Effector memory CD8-positive, alpha-beta T cell (primary cell): ENCODE results near the gene ZBTB17.

ENCODE experiments used
- ATAC-seq: fragments of 150-1000 bp; cut with Tn5 transposase; replicated peaks from 2 replicates; pipeline ENCODE4 v1.10.0; 2021; ENCODE audit warnings: mild to moderate bottlenecking, moderate library complexity
- DNase-seq, 3 experiments: peaks; one replicate each; pipeline ENCODE4 v3.0.0; 2021
- H3K27ac Mint-ChIP-seq, 2 donors: one replicate each; pipeline ENCODE4 v1.8.0; 2022; ENCODE audit warnings: mild to moderate bottlenecking in 2 of 2, mixed read lengths in 2 of 2, moderate library complexity in 2 of 2
- H3K27me3 Mint-ChIP-seq, 2 donors: one replicate each; pipeline ENCODE4 v1.8.0; 2022; ENCODE audit warnings: mixed read lengths in 2 of 2
- H3K36me3 Mint-ChIP-seq: one replicate; pipeline ENCODE4 v1.8.0; 2022; ENCODE audit warnings: mild to moderate bottlenecking, moderate library complexity, mixed read lengths; ENCODE audit not compliant: insufficient read depth
- H3K4me1 Mint-ChIP-seq, 2 donors: one replicate each; pipeline ENCODE4 v1.8.0; 2022; ENCODE audit warnings: low read depth in 2 of 2, mixed read lengths in 2 of 2
- H3K4me3 Mint-ChIP-seq, 2 donors: one replicate each; pipeline ENCODE4 v1.8.0; 2022; ENCODE audit warnings: mild to moderate bottlenecking in 2 of 2, mixed read lengths in 2 of 2, moderate library complexity in 2 of 2
- H3K9me3 Mint-ChIP-seq, 2 donors: one replicate each; pipeline ENCODE4 v1.8.0; 2022; ENCODE audit warnings: mixed read lengths in 2 of 2

The ZBTB17 gene

DNA sequence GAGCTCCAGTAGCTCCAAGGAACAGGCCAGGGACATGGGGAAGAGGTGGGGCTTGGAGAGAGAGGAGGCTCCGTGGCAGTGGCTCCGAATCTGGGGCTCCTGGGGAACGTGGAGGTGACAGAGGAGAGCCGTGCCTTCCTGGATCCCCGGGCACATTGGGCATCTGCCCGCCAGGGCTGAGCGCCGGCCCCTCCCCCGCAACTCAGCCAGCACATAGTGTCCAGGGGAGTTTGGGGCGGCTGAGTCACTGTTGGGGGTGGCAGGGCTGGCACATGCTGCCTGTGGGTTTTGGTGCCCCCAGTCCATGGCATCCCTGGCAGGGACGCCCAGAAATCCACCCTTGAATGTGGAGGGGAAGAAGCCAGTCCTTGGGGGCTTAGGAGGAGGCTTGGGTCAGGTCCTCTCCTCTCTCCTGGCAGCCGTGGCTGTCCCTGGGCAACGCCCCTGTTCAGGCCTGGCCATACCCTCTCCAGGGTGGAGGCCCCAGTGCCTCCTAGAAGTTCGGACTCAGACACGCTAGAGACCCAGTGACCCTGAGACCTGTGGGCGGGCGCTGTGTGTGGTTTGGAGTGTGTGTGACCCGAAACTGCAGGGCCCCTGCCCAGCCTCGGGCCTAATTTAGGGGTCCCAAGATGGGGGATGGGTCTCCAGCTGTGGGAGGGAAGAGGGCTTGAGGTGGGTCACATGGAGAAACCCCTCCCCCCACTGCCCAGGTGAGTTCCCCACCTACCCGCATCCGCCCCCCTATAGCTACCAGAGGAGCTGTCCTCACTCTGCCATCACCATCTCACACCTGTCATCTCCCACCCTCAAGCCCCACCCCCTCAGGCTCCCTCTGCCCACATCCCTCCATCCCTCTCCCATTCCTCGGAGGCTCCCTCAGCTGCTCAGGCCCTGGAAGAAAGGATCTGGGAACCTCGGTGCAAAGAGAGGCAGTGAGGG, 40.3 kb upstream of the ZBTB17 start:
- DNase-seq: no peak
- Mint-ChIP-seq H3K9me3 (no peaks in the 10 kb centered on the region), H3K4me1 (peaks cover 4 to 5% of the 10 kb centered on the region in 2 donors), H3K27me3 (peaks cover 33 to 51% of the 10 kb centered on the region in 2 donors), H3K36me3 (no peaks in the 10 kb centered on the region), H3K27ac (no peak overlapping the region), H3K4me3 (no peak overlapping the region)
- ATAC-seq: no peak

DNA sequence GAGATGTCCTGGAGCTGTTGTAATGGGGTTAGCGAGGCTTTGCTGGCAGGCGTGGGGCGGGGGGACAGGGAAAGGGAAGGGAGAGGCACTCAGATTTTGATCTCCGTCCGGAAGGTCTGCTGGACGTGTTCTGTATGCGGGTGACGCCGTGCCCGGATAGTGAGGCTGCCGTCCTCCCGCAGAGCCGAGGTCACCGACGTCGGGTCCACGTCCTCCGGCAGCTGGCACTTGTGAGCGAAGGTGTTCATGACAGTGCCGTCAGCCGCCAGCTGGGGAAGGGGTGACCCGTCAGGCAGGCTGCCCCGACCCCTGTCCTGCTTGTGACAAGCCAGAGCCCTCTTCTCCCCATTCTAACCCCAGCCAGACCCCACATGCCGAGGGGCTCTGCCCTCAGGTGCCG, 39.6 kb upstream of the ZBTB17 start:
- ATAC-seq (no peak), DNase-seq (no peak)
- peaks cover 4 to 5% of the 10 kb centered on the region in 2 donors for H3K4me1 Mint-ChIP-seq
- H3K4me3 Mint-ChIP-seq: no peak overlapping the region
- no peaks in the 10 kb centered on the region for H3K36me3 Mint-ChIP-seq
- peaks cover 33 to 50% of the 10 kb centered on the region in 2 donors for H3K27me3 Mint-ChIP-seq
- H3K27ac Mint-ChIP-seq: peak overlapping the region in 1 of 2 donors; percentile 41
- no peaks in the 10 kb centered on the region for H3K9me3 Mint-ChIP-seq

DNA sequence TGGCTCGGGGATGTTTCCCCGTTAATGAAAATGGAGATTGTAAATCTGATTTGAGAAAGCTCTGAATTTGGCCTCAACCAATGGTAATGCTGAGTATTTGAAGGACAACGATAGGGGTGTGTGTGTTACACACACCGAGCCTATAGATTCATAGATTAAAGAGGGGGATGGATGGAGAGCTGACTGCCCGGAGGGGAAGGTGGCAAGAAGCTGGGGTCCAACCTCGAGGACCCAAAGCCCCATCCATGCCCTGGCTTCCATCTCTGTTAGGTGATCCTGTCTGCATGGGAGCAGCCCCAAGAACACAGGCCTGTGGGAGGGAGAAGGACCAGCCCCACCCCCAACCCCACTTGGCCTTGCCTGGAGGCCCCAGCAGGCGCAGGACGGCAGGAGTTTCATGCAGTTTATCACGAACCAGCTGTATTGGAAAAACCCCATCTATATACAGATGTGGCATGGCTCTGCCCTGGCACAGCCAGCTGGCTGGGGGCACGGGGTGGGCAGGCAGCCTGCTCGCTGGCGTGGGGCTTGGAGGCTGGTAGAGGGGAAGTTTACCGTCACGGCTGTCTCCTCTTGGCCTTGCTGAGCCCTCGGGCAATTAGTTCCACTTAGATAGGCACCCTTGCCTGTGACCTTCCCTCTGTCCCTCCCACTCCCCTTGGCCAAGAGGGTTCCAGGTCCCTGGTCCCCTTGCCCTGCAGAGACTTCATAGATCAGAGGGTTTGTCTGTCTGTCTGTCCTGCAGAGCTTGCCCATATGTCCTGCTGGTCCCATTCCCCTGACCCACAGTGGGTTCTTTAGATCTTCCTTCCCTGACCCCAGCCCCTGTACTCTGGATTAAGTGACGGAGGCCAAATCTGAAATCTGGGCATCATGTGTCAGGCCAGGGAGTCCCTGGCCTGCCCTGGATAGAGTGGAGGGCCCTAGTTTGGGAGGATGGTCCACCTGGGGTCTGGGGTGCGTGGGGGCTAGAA, 38.9 kb upstream of the ZBTB17 start:
- Mint-ChIP-seq H3K27me3 (peaks cover 33 to 53% of the 10 kb centered on the region in 2 donors), H3K4me1 (peaks cover 4 to 5% of the 10 kb centered on the region in 2 donors), H3K36me3 (no peaks in the 10 kb centered on the region), H3K4me3 (no peak overlapping the region), H3K27ac (peak overlapping the region in 1 of 2 donors; percentile 41), H3K9me3 (no peaks in the 10 kb centered on the region)
- ATAC-seq: no peak
- no peak for DNase-seq

DNA sequence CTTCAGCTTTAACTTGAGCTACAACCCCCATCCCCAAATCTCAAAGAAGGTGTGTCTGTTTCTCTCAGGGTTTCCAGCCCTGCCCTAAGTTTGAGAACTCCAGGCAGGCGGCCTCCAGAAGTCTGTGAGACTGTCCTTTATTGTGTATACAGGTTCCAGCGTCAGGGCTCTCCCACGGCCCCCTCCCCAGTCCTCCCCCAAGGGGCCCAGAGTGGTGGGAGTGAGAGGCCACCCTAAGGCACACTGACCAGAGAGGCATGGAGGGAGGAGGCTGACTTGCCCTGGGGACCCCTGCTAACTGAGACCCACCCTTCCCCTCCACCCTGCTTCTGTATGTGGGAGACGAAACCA, 38.0 kb upstream of the ZBTB17 start:
- no peaks in the 10 kb centered on the region for H3K36me3 Mint-ChIP-seq
- peak overlapping the region in 1 of 2 donors; percentile 64 for H3K27ac Mint-ChIP-seq
- H3K4me1 Mint-ChIP-seq: peaks cover 4 to 5% of the 10 kb centered on the region in 2 donors
- ATAC-seq (no peak), DNase-seq (no peak)
- no peak overlapping the region for H3K4me3 Mint-ChIP-seq
- peaks cover 33 to 50% of the 10 kb centered on the region in 2 donors for H3K27me3 Mint-ChIP-seq
- H3K9me3 Mint-ChIP-seq: no peaks in the 10 kb centered on the region

DNA sequence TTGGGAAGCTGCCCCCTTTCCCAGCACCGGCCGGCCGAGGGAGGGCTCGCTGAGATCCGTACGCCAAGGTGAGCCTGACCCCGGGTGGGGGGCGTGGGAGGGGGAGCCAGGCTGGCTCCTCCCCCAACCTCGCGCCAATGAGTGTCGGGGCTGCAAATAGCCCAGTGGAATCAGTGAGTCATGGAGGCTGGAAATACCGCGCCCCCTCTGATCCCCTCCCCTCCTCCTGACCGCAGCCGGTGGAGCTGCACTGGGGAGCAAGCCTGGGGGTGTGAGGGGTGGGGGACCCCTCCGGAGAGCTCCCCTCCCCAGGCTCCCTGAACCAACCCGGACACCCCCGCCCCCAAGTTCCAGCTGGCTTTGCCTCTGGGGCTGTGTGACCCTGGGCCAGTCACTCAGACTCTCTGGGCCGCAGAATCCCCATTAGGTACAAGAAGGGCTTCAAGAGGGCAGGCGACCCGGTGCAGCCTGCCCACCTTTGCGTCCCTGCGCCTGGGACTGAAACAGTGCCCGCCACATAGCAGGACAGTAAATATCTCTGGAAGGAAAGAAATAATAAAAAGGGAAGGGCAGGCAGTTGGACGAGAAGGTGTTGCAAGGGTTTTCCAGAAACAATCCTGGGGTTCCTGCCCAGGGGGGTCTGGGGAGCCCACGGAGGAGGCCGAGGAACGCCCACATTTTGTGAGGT, 37.5 kb upstream of the ZBTB17 start:
- peak overlapping the region in 1 of 2 donors; percentile 64 for H3K27ac Mint-ChIP-seq
- H3K4me3 Mint-ChIP-seq: no peak overlapping the region
- DNase-seq: no peak
- H3K4me1 Mint-ChIP-seq: peaks cover 4 to 5% of the 10 kb centered on the region in 2 donors
- H3K27me3 Mint-ChIP-seq: peaks cover 33 to 50% of the 10 kb centered on the region in 2 donors
- no peaks in the 10 kb centered on the region for H3K9me3 Mint-ChIP-seq
- no peaks in the 10 kb centered on the region for H3K36me3 Mint-ChIP-seq
- peak; percentile 58 for ATAC-seq

DNA sequence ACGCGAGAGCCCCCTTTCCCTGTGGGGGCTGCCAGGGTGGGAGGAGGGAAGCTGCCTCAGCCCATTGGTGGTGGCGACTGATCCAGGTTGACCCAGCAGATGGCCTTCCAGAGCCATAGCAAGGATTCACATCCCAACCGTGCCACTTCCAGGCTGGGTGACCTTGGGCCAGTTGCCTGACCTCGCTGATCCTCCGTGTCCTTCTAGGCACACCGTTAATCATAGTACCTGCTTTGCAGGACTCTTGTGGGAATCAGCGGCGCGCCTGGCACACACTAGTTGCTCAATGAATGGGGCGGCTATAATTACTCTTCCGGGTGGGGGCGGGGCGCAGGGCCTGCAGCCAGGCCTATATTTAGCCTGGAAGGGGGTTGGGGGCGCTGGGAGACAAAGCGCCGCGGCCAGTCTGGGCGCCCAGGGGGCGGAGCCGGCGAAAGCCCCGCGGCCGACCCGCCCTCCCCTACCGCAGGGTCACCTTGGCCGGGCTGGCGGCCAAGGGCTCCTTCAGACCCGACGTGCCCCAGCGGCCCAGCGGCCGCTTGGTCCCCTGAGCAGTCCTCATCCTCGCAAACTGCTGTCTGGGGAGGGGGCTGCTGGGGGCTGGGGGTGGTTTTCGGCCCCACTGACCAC, 36.8 kb upstream of the ZBTB17 start:
- Mint-ChIP-seq H3K36me3 (no peaks in the 10 kb centered on the region), H3K4me1 (peaks cover 4 to 5% of the 10 kb centered on the region in 2 donors), H3K27me3 (peaks cover 33 to 50% of the 10 kb centered on the region in 2 donors), H3K27ac (no peak overlapping the region), H3K4me3 (peak overlapping the region in 1 of 2 donors; percentile 36), H3K9me3 (no peaks in the 10 kb centered on the region)
- peak; percentile 51 for ATAC-seq
- no peak for DNase-seq

DNA sequence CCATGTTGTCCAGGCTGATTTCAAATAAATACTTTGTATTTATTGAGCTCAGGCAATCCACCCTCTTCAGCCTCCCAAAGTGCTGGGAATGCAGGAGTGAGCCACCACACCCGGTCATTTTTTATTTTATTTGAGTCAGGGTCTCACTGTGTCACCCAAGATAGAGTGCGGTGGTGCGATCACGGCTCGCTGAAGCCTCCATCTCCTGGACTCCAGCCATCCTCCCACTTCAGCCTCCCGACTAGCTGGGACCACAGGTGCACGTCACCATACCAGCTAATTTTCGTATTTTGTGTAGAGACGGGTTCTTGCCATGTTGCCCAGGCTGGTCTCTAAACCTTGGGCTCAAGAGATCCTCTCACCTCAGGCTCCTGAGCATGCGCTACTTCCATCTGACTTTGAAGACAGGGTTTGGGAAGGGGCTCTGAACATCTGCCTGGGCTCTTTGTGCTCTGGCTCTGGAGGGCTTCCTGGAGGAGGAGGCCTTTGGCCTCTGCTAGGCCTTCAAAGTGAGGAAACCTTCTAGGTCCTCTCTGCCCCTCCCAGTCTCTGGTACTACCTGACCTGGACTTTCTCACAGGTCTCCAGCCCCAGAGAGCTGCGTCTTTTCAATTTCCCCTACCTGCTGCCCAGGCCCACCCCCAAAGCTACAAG, 36.2 kb upstream of the ZBTB17 start:
- H3K4me1 Mint-ChIP-seq: peaks cover 4 to 5% of the 10 kb centered on the region in 2 donors
- peak overlapping the region in 1 of 2 donors; percentile 36 for H3K4me3 Mint-ChIP-seq
- DNase-seq (no peak), ATAC-seq (no peak)
- no peaks in the 10 kb centered on the region for H3K36me3 Mint-ChIP-seq
- H3K27me3 Mint-ChIP-seq: peaks cover 33 to 50% of the 10 kb centered on the region in 2 donors
- H3K27ac Mint-ChIP-seq: no peak overlapping the region
- H3K9me3 Mint-ChIP-seq: no peaks in the 10 kb centered on the region

DNA sequence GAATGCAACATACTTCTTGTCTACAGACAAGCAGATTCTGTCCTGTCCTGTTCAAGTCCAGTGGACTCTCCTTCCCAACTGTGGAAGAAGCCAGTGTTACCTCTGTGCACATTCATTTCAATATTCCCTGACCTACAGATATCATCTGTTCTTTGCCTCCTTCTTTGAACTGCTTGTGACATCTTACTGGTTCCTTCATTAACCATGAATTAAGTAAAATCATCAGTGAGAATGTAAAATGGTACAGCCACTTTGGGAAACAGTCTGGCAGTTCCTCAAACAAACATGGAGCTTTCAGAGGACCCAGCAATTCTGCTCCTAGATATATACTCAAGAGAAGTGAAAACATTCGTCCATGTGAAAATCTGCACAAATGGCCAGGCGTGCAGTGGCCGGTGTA, 34.9 kb upstream of the ZBTB17 start:
- H3K27me3 Mint-ChIP-seq: peaks cover 31 to 55% of the 10 kb centered on the region in 2 donors
- no peaks in the 10 kb centered on the region for H3K36me3 Mint-ChIP-seq
- H3K9me3 Mint-ChIP-seq: no peaks in the 10 kb centered on the region
- no peak for DNase-seq
- no peak overlapping the region for H3K4me3 Mint-ChIP-seq
- H3K4me1 Mint-ChIP-seq: peaks cover 6 to 9% of the 10 kb centered on the region in 2 donors
- no peak for ATAC-seq
- H3K27ac Mint-ChIP-seq: no peak overlapping the region

DNA sequence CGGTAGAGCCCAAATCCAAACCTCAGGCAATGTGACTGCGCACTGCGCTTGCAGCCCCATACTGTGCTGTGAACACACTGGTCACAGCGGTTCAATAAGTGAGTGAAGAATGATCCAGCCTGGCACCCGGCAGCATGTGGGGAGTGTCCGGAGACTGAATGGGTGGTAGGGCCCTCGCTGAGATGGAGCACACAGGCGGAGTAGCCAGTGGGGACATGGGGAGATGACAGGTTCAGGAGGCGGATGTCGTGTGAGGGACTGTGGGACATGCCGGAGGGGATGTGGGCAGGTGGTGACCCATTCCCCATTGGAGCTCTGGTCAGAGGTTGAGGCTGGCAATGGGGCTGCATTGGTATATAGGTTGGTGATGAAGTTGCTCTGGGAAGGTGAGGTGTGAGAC, 33.8 kb upstream of the ZBTB17 start:
- Mint-ChIP-seq H3K27me3 (peaks cover 19 to 44% of the 10 kb centered on the region in 2 donors), H3K4me3 (no peak overlapping the region), H3K36me3 (no peaks in the 10 kb centered on the region), H3K4me1 (peaks cover 6 to 9% of the 10 kb centered on the region in 2 donors), H3K9me3 (no peaks in the 10 kb centered on the region), H3K27ac (no peak overlapping the region)
- ATAC-seq (no peak), DNase-seq (no peak)

DNA sequence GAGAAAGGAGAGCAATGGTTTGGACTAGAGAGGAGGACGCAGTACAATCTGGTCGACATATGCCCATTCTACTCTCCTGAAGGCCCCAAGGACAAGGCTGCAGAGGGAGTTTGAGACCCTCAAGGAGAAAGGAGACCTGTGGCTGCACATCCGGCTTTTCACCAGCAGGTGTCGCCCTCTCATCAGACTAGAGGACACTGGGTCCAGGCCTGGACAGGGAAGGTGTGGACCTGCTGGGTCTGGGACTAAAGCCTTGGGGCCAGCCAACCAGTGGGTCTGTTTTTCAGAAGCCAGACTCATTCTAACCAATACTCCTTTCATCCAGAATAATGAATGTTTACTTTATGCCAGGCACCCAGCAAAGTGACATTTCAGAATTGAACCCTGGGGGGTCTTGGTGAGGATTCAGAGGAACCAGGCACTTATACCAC, 33.1 kb upstream of the ZBTB17 start:
- DNase-seq (peak; percentile 71 to 78 (median 75)), ATAC-seq (peak; percentile 59)
- H3K27me3 Mint-ChIP-seq: peaks cover 13 to 37% of the 10 kb centered on the region in 2 donors
- no peaks in the 10 kb centered on the region for H3K36me3 Mint-ChIP-seq
- H3K4me3 Mint-ChIP-seq: no peak overlapping the region
- H3K9me3 Mint-ChIP-seq: no peaks in the 10 kb centered on the region
- H3K27ac Mint-ChIP-seq: no peak overlapping the region
- peaks cover 4 to 9% of the 10 kb centered on the region in 2 donors for H3K4me1 Mint-ChIP-seq

DNA sequence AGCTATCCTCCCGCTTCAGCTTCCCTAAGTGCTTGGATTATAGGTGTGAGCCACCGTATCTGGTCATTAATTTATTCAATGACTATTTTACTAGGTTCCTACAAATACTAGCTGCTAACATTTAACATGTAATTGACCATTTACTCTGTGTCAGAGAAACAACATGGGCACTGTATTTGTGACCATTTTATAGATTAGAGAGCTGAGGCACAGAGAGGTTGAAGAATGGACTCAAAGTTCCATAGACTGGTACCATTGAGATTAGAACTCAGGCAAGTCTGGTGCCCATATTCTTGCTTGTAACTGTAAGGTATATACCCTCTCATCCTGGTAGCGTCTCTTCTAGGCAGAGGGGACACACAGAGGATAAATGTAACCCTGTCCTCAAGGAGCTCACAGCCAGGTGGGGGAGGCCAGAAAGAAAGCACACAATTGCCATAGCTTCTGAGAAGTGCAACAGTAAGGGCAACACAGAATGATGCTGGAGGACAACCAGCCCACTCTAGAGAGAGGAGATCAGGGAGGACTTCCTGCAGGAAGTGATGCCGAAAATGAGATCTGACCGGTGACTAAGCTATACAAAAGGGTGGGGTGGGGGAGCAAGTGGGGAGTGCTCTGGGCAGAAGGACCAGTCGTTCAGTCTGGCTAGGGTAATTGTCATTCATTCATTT, 31.9 kb upstream of the ZBTB17 start:
- ATAC-seq (no peak), DNase-seq (no peak)
- H3K4me3 Mint-ChIP-seq: no peak overlapping the region
- H3K27ac Mint-ChIP-seq: no peak overlapping the region
- no peaks in the 10 kb centered on the region for H3K9me3 Mint-ChIP-seq
- peaks cover 6 to 28% of the 10 kb centered on the region in 2 donors for H3K27me3 Mint-ChIP-seq
- H3K4me1 Mint-ChIP-seq: peaks cover 3 to 9% of the 10 kb centered on the region in 2 donors
- H3K36me3 Mint-ChIP-seq: no peaks in the 10 kb centered on the region
